Activated CD4-positive, alpha-beta T cell treated with anti-CD3 and anti-CD28 coated beads, Interleukin-2, amount 50 U/mL, for 1 hour (primary cell): ENCODE measurements around the gene TTC7B.

Experiments used
- DNase-seq: peaks from one replicate; pipeline ENCODE4 v3.0.0-alpha.2; 2020

Gene TTC7B

DNA sequence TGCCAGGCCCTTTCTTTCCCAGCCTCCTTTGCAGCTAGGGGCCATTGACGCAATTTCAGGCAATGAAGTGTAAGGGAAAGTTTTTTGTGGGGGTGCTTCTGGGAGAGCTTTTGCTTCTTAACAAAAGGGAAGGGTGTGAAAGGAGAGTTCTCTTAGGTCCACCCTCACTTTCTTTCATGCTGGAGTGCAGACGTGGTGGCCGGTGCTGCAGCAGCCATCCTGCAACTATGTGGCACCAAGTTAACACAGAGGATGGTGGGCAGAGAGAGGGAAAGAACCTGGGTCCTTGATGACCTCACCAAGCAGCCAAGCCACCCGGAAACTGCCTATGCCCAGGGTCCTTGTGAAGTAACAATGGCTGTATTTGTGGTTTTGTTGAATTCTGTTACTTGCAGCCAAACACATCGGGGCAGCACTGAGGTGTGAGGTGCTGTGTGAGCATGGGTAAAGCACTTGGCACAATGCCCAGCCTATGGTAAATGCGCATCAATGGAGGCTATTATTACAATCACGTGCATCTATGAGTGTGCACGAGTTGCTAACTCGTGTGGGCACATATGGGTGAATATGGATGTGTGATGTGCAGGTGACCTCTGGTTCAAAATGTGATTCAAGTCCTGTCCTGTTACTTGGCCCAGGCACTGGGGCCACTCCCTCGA is 296.8 kb downstream of the TTC7B start:
- DNase-seq, result no peak

DNA sequence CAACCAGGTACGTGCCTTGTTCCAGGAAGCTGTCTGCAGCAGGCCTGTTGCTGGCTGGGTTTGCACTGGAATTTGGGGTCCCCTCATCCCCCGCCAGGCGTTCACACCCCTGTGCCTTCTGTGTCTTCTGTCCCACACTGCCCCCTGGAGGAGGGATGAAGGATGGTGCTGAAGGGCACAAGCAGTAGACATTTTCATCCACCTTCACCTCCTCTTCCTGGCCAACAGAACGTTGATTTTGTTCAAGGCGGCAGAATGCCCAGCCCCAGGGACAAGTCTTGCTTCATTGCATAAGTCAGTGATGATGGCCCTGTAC is 297.3 kb downstream of the TTC7B start:
- DNase-seq, result peak; percentile 37

DNA sequence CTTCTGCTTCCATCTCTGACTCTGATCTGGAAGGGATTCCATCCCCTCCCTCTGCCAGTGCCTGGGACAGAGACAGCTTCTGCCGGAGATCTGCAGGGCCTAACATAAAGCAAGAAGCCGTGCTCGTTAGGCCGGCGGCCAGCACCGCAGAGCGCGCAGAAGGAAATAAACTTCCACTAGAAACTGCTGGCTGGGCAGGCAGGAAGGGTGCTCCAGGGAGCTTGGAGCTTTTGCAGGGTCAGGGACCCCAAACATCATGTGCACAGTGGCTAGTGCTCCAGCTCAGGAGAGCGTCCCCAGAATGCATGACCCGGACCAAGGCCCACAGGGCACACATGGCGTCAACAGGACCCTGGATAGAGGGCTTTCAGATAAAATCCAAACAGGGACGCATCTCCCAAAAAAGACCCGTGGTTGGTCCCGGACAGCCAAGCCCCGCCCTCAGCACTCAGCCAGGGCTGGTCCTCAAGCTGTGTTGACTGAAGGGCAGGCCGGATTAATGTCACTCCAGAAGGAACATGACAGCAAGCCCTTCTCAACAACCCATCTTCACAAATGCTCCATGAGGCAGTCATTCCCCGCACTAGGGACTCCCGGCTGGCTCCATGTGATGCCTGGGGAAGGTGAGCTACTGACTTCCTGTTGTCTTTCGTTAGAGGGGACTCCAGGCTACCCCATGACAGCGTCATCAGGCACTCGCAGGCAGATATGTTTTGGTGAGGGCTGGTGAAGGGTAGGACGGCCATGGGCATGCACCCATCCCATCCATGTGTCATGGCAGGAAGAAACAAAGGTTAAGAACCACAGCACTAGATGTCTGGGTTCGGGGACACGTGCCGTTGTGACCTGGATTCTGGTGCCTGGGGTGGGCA is 297.9 kb downstream of the TTC7B start:
- DNase-seq, result no peak

DNA sequence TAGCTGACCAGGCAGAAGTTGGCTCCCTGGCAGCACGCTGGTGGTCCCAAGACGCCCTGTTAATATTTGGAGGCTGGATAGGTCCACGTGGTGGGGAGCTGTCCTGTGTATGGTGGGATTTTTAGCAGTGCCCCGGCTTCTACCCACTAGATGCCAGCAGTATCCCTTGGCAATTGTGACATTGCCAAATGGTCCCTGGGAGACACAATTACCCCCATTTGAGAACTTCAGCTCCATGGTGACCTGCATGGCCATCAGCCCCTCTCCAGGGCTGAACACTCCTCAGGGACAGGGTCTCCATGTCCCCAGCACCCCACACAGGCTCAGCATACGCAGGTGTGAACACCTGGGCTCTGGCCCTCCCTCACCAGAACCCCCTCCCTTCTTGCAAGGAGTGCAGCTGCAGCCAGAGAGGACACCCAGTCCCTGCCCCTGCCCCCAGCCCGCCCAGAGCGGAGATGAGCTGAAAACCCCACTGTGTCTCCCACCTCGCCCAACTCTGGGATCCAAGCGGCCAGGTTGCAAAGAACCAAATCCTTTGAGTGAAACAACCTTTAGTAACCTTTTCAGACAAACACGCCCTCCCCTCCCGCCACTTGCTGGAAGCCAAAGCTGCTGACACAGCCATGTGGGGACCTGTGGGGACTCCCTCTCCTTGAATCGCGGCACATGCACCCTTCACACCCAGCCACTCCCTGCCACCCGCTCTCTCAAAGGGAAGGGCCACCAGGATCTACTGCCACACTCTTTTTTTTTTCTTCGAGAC is 299.0 kb downstream of the TTC7B start:
- DNase-seq, result no peak

DNA sequence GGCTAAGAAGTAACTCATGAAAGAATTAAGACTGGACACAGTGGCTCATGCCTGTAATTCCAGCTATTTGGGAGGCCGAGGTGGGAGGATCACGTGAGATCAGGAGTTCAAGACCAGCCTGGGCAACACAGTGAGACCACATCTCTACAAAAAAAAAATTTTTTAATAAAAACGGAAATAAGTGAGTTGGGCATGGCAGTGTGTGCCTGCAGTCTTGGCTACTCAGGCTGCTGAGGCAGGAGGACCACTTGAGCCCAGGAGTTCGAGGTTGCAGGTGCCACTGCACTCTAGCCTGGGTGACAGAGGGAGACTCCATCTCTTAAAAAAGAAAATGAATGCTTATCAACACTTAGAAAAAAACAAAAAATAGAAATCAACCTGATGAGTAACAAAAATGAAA is 301.7 kb downstream of the TTC7B start:
- no peak for DNase-seq

DNA sequence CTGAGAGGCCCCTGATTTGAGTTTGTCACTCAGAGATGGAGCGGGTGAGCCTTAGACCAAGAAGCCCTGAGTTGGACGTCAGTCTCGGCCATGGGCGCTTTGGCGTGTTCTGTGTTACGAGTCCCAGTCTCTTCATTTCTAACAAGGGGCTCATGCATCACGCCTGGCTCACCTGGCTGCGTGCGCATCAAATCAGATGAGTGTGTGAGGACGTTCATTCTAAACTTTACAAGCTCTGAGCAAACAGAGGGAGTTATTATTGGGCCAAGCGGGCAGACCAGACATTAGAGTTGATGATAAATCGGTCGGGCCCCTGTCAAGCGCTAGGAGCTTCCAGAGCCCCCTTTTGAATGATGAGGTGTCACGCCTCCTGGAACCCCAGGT is 302.2 kb downstream of the TTC7B start:
- no peak for DNase-seq

DNA sequence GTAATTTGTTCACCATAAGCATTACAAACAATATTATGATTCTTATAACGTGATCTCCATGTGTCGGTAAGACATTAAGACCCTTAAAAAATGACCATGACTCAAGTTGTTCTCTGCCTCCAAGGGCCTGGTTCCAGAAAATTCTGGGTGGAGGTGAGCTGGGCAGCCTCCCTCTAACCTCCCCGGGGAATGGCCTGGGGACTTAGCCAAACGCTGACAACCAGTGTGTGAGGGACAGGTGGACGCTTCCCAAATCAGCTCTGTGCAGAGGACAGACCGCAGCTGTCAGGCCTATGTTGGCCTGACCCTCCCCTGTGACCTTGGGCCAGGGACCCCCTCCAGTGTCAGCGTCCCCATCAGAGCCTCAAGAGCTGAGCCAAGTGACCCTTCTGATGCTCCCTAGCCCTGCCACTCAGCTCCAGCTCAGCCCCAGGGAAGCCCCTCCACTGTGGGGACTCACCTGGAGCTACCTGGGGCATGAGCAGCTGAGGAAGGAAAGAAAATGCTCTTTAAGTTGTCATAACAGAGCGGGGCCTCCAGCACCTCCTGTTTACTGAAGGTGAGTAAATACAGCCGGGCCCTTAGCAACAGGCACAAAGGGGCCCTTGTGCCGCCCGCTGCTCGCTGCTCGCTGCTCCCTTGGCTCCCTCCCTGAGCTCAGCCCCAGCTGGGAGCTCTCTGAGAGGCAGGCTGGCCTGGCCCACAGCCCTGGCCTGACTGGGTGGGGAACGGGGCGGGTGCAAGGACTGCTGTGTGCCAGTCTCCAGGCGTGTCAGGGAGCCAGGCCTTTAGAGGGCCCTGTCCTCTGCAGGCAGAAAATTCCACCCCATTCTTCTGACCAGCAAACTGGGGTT is 302.8 kb downstream of the TTC7B start:
- no peak for DNase-seq

DNA sequence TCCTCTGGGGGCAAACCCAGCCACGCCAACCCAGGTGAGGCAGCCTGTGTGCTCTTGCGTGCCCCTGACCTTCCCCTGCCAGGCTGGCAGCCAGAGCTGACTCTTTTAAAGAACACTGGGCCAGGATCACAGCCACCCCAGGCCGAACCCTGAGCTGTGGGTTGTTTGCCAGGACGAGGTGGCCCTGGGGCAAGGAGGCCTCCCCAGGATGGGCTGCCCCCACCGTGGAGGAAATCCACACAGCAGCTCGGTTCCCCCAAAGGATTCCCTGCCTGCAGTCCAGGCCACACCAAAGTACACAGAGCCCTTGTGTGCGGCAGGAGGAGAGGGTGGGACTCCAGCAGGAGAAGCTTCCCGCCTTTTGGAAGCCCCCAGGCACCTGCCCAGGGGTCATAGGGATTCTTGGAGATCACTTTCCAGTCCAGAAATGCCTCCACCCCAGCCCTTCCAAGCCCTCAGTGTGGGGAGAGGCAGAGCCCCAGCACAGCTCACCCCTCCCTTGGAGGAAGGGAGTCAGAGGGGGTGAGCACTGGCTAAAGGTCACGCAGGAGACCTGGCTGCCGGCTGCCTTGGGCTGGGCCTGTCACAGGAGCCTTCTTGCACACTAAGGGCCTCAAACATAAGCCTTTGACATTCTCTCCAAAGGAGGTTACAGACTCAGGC is 303.8 kb downstream of the TTC7B start:
- no peak for DNase-seq

DNA sequence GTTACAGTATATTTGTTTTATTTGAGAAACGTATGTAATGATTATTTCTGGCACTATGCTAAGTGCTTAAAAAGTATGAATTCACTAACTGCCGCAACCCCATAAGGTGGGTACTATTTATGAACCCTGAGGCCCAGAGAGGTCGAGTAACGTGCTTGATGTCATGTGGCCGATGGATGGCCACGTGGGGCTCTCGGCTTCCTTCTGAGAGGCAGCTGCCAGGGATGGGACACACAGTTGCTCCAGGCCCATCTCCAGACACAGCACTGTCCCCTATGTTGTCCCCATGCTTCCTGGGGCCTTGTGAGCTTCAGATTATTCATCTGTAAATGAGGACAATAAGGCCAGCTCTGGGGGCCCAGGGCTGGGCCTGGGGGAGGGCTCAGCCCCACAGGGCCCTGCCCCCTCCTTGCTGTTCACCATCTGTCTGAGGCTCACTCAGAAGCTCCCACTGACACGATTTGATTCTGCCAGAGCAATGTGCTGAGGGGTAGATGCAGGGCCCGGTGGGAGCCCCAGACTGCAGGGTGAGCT is 304.4 kb downstream of the TTC7B start:
- DNase-seq, result no peak

DNA sequence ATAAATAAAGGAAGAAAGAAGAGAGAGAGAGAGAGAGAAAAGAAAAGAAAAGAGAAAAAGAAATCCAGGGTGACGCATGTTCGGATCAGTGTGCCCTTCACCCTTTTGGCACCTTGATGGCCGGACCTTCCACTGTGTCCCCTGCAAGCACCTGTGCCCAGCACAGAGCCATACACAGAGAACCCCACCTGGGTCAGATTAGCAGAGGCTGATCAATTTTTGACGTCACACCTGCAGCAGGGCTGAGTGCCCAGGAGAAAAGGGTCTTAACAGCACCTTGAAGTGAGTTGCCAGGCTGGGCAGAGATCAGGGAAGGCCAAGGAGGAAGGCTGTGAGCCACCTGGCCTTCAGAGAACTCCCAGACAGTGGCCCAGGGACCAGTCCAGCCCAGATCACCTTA is 305.0 kb downstream of the TTC7B start:
- no peak for DNase-seq

DNA sequence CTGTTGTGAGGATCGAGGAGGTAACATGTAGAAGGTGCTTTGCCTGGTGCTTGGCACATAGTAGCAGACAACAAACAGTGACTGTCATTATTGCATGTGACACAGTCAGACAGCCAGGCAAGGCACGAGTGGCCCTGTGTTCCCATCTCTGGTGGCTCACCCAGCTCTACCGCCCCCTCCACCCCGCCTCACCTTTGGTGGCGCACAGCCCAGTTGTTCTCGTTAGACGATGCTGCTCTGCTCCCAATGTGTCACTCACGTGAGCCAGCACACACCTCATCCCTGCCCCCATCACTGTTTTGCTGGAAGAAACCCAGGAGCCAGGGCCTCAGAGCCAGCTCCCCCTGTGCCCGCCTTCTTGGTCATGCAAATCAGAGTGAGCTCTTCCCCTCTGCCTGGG is 306.1 kb downstream of the TTC7B start:
- DNase-seq, result no peak

DNA sequence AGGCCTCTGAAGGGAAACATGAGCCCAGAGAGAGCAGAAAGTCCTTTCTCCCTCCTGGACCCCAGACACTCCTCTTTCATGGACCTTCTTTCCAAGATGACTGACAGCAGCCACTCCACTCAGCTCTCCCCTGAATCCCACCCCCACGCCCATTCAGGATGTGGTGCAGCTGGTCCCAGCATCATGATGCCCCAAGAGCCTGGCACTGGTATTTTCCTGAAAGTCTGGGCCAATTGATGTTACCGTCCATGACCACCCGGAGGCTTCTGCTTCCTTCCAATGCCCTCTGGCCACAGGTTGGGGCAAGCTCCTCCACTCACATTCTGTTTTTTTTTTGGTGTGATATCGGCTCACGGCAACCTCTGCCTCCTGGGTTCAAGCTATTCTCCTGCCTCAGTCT is 306.8 kb downstream of the TTC7B start:
- DNase-seq, result no peak

DNA sequence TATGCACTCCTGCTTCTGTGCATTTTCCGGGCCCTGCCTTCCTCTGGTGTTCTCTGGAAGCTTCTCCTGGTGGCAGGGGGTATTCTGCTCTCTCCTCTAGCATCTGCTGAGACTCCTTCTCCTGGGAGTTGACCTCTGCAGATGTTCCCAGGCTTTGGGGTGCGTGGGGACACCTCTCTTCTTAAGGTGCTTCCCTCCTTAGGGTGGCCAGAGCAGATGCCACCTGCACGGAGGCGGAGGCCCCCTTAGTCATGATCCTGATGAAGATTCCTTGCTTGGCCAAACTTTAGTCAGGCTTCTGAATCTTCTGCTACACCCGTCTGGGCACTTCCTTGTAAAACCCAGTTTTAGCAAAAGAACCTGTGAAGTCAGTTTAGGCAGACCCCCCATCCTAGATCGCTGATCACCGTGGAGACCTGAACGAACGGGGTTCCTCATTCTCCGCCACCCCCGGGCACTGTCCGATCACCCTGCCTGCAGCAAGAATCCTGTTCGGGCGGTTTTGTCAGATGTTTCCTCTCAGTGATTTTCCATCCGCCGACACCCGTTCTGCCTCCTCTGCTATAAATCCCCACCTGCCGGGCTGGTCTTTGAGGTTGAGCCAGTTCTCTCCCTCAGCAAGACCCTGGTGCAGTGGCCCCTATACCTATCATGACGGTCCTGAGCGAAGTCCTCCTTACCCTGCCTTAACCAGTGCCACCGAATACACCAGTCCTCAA is 307.5 kb downstream of the TTC7B start:
- no peak for DNase-seq

DNA sequence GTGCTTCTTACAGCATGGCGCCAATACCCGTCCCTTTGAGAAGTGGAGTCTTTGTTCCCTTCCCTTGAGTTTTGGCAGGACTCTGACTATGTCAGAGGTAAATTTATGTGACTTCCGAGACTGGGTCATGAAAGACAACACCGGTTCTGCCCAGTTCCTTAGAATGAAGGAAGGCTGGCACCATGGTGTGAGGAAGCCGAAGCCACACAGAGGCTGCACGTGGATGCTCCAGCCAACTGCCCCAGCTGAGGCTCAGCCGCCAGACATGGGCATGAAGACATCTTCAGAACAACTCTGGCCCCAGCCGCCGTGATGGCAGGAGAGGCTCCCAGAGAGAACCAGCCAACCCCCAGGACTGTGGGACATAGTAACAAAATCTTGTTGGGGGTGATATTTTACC is 308.2 kb downstream of the TTC7B start:
- DNase-seq, result no peak

DNA sequence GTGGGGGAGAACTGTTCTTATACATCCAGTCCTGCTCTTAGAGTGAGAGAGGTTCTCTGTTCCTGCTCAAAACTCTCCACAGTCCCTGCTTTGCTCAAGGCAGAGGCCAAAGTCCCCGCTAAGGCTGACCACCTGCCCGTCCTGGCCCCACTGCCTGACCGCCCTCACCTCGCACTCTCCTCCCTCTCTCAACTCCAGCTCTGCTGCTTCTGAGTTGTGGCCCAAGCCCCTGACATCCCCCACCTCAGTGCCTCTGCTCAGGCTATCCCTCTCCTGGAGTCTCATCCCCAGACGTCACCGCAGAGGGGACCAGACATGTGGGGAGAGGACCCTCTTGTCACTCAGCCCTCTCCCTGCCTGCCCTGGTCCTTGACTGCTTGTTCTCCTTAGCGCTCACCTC is 308.8 kb downstream of the TTC7B start:
- no peak for DNase-seq

DNA sequence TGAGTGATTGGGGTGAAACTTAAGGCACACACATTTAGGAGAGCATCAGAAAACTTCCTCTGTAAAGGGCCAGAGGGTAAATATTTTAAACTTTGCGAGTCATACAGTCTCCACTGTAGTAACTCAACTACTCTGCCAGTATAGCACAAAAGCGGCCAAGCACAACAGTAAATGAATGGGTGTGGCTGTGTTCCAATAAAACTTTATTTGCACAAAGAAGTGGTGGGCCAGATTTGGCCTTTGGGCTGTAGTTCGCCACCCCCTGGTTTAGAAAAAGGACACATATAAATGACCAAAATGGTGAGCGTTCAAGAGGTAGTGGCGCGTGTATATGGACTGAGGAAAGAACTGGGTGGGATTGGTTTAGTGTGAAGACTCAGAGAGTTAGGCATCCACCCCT is 309.5 kb downstream of the TTC7B start:
- DNase-seq, result no peak

DNA sequence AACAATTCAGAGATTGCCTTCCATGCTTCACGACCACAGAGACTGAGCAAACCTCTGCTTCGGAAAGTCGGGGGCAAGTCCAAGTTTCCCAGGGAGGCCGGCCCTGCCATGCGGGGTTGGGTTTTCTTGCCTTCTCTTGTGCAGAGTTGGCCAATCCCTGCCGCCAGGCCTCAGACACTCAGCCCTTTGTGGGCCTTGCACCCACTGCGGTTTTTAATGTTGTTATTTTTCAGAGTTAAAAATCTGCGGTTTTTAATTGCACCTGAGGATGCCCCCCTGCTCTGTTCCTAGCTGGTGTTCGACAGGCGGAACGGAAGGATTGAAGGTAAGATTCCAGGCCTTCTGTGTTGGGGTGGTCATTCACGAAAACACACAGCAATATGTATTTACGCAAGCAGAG is 310.7 kb downstream of the TTC7B start:
- DNase-seq, result no peak

DNA sequence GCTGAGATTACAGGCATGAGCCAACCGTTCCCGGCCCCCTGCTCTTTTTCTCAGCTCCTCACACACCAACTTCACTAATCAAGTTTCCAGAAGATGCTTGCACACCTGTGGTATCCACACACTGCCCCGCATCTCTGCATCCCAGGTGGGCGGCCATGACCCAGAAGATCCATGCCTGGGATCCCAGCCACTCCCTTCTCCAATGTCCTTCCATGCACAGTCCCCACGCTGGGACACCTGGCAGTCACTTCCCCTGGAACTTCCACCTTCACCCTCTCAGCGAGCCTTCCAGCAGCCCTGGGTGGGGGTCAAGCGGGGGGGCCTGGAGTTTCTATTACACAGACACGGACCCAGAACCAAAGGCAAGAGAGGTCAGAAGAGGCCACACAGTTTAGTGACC is 311.6 kb downstream of the TTC7B start:
- DNase-seq, result no peak

DNA sequence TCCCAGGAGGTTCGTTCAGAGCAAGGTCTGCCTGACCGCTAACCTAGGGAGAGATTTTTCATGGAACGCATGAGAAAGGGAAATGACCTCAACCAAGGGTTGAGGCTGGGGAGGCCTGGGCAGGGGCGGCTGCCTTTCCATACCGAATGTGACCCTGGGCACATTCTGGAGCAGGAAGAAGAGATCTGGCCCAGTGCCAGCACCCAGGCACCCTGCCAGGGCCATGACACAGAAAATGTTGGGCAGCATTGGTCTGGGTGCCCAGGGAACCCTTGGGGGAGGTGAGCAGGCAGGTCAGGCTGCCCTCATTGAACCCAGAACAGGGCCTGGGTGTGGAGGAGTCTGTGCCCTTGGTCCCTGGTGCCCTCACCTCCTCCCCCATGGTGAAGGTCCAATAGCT is 312.6 kb downstream of the TTC7B start:
- DNase-seq, result no peak

DNA sequence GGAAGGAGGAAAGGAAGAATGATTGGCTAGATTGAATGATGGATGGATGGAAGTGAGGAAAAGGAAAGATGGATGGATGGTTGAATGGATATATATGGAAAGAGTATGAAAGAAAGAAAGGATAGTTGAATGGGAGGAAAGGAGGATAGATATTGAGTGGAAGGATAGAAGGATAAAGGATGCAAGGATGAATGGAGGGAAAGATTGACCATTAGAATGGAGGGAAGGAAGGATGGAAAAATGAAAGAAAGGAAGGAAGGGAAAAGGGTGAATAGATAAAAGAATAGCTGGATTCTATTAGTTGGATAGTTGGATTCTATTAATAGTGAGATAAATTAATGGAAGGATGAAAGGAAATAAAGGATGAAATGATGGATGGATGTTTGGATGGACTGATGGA is 313.5 kb downstream of the TTC7B start:
- DNase-seq, result no peak

DNA sequence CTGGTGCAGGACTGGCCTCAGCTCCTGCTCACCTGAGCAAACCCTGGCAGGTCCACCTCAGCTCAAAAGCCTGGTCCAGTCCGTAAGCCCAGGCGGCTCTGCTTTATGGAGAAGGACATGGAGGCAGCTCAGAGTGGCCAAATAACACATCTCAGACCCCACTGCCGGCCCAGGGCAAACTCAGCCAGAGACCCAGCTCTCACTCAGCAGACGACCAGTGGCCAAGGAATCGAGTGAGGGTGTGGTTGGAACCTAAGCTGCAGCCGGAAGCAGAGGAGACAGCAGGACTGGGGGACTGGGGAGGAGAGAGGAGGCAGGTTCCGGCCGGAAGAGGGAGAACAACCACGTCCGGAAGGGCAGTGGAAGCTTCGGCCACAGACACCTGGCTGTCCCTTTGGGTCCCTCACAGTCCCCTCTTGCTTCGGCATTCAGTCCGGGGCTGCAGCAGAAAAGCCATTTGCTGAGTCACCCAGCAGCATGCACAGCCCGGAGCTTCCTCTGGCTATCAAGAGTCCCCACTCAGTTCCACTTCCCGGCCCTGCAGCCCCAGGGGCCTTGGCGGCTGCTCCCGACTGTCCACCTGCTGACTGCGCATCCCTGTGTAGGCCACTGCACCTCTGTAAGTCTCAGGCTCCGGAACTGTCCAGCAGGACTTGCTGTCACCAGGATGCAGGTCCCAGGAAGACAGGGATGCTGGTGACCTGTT is 315.4 kb downstream of the TTC7B start:
- no peak for DNase-seq
